DND-41 (cell line): ENCODE results near the gene SDSL.

Source experiments
- ATAC-seq: fragments of 200-7000 bp; cut with Tn5 transposase; 3 replicates; pipeline ENCODE4 v1.9.1; 2021; ENCODE audit warnings: low read depth; ENCODE audit not compliant: insufficient read depth
- DNase-seq: peaks from one replicate; pipeline ENCODE4 v3.0.0-alpha.2; 2020
- H2AFZ ChIP-seq: 2 replicates; pipeline ENCODE4 v1.6.0; 2012; ENCODE audit warnings: low read depth, low read length
- H3K27ac ChIP-seq: 2 replicates; pipeline ENCODE4 v1.5.1; 2012; ENCODE audit warnings: low read length, inconsistent platforms
- H3K27me3 ChIP-seq: fragments of 200-600 bp; sonication (generic); 2 replicates; pipeline ENCODE4 v1.6.0; 2012; ENCODE audit warnings: low read length, mild to moderate bottlenecking, inconsistent platforms; ENCODE audit not compliant: insufficient read depth, poor library complexity
- H3K36me3 ChIP-seq: 2 replicates; pipeline ENCODE4 v1.5.1; 2012; ENCODE audit warnings: low read length, inconsistent platforms; ENCODE audit not compliant: insufficient read depth
- H3K4me1 ChIP-seq: 2 replicates; pipeline ENCODE4 v1.5.1; 2012; ENCODE audit warnings: mild to moderate bottlenecking, low read length; ENCODE audit not compliant: insufficient read depth
- H3K4me2 ChIP-seq: 2 replicates; pipeline ENCODE4 v1.6.0; 2012; ENCODE audit warnings: mild to moderate bottlenecking, moderate library complexity, low read length, inconsistent platforms; ENCODE audit not compliant: insufficient read depth
- H3K4me3 ChIP-seq, 2 experiments: fragments of 200-600 bp in 1 of 2; shearing (Covaris generic) in 1 of 2; 2 replicates each; pipeline ENCODE4 v1.5.1; 2012 to 2016; ENCODE audit warnings: inconsistent platforms in 2 of 2, low read length in 2 of 2, mild to moderate bottlenecking in 2 of 2, low read depth in 1 of 2, moderate library complexity in 1 of 2
- H3K79me2 ChIP-seq: 2 replicates; pipeline ENCODE4 v1.6.0; 2012; ENCODE audit warnings: low read length, inconsistent platforms; ENCODE audit not compliant: insufficient read depth
- H3K9ac ChIP-seq: 2 replicates; pipeline ENCODE4 v1.6.0; 2012; ENCODE audit warnings: low read depth, mild to moderate bottlenecking, inconsistent platforms, low read length, moderate library complexity
- H3K9me3 ChIP-seq: 2 replicates; pipeline ENCODE4 v1.5.1; 2012; ENCODE audit warnings: low read length, moderate library complexity, mild to moderate bottlenecking, inconsistent platforms; ENCODE audit not compliant: insufficient read depth, severe bottlenecking
- H4K20me1 ChIP-seq: 2 replicates; pipeline ENCODE4 v1.6.0; 2012; ENCODE audit warnings: low read length; ENCODE audit not compliant: insufficient read depth
- EZH2 ChIP-seq: IDR thresholded peaks from 3 replicates; pipeline ENCODE4 v1.6.1; 2012; ENCODE audit warnings: borderline replicate concordance, low read depth, mild to moderate bottlenecking, moderate library complexity, low read length, inconsistent platforms; ENCODE audit not compliant: severe bottlenecking
- TF ChIP-seq, protein P1 (sequence below): IDR thresholded peaks from 2 replicates; pipeline ENCODE4 v1.5.1; 2012; ENCODE audit warnings: borderline replicate concordance, low read length, moderate library complexity, mild to moderate bottlenecking; ENCODE audit not compliant: poor library complexity, severe bottlenecking; ENCODE audit errors: extremely low read depth

SDSL gene

DNA sequence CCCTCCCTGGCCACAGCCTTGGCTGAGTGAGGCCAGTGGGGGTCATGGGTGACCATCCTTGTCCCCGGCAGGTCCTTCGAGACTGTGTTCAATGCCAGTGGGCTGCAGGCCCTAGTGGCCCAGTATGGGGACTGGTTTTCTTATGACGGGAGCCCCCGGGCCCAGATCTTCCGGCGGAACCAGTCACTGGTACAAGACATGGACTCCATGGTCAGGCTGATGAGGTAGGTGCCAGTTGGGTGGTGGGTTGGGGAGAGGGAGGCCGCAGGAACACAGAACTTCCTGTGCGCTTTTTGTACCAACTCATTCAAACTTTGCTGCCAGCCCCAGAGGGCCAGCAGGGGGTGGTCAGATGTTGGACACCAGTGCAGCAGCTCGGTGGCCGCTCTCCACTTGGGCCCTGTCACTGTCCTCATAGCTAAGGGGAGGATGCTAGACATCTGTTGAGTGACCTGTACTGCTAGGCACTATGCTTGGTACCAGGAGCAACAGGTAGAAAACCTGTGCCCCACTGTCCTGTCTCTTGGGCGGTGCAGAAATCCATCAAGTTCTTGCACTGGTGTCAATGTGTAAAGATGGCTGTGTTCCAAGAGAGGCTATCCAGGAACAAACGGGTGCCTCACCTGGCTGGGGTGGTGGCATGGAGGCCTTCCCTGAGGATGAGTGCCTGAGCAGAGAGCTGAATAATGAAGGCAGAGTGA lies 35.2 kb upstream of the SDSL start:
- H3K27me3 ChIP-seq, result no peaks in the 10 kb centered on the region
- no peak overlapping the region for H3K27ac ChIP-seq
- ATAC-seq, result no peak
- H3K9me3 ChIP-seq, result no peaks in the 10 kb centered on the region
- no peak overlapping the region for H3K4me2 ChIP-seq
- H3K36me3 ChIP-seq, result no peaks in the 10 kb centered on the region
- no peak overlapping the region for H3K4me3 ChIP-seq
- H4K20me1 ChIP-seq, result no peaks in the 10 kb centered on the region
- no peak overlapping the region for H2AFZ ChIP-seq
- TF ChIP-seq, protein P1, sequence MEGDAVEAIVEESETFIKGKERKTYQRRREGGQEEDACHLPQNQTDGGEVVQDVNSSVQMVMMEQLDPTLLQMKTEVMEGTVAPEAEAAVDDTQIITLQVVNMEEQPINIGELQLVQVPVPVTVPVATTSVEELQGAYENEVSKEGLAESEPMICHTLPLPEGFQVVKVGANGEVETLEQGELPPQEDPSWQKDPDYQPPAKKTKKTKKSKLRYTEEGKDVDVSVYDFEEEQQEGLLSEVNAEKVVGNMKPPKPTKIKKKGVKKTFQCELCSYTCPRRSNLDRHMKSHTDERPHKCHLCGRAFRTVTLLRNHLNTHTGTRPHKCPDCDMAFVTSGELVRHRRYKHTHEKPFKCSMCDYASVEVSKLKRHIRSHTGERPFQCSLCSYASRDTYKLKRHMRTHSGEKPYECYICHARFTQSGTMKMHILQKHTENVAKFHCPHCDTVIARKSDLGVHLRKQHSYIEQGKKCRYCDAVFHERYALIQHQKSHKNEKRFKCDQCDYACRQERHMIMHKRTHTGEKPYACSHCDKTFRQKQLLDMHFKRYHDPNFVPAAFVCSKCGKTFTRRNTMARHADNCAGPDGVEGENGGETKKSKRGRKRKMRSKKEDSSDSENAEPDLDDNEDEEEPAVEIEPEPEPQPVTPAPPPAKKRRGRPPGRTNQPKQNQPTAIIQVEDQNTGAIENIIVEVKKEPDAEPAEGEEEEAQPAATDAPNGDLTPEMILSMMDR, result no peak
- no peak for TF ChIP-seq EZH2
- no peak for DNase-seq
- no peaks in the 10 kb centered on the region for H3K4me1 ChIP-seq
- H3K9ac ChIP-seq, result no peak overlapping the region
- no peaks in the 10 kb centered on the region for H3K79me2 ChIP-seq

DNA sequence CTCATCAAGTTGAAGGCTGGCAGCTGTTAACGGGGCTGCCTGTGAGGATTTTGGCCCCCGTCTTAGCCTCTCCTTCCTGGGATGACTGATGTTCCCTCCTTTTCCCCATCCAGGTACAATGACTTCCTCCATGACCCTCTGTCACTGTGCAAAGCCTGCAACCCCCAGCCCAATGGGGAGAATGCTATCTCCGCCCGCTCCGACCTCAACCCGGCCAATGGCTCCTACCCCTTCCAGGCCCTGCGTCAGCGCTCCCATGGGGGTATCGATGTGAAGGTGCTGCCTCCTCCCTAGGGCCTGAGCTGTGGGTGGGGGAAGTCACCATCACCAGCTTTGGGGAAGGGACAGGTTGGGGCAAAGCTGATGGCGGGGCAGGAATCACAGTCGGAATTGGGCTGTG lies 34.5 kb upstream of the SDSL start:
- ATAC-seq (no peak), DNase-seq (no peak)
- TF ChIP-seq, protein P1, result no peak
- TF ChIP-seq EZH2, result no peak
- Histone ChIP-seq H3K9me3 (no peaks in the 10 kb centered on the region), H3K9ac (no peak overlapping the region), H4K20me1 (no peaks in the 10 kb centered on the region), H3K4me2 (no peak overlapping the region), H3K4me1 (no peaks in the 10 kb centered on the region), H3K36me3 (no peaks in the 10 kb centered on the region), H2AFZ (no peak overlapping the region), H3K4me3 (no peak overlapping the region), H3K27ac (no peak overlapping the region), H3K79me2 (no peaks in the 10 kb centered on the region), H3K27me3 (no peaks in the 10 kb centered on the region)

DNA sequence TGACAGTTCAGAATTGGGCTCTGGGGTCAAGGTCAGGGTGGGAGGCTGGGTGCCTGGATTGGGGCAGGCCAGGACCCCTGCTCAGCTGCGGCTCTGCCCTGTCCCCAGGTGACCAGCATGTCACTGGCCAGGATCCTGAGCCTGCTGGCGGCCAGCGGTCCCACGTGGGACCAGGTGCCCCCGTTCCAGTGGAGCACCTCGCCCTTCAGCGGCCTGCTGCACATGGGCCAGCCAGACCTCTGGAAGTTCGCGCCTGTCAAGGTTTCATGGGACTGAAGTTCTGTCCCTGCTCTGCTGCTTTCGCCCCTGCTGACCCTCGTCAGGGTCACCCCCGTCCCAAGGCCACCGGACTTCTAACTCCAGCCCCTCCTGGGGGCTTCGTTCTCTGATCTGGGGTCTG lies 33.8 kb upstream of the SDSL start:
- H3K9ac ChIP-seq, result no peak overlapping the region
- H3K27ac ChIP-seq, result no peak overlapping the region
- H4K20me1 ChIP-seq, result no peaks in the 10 kb centered on the region
- no peaks in the 10 kb centered on the region for H3K36me3 ChIP-seq
- DNase-seq (no peak), ATAC-seq (no peak)
- no peak overlapping the region for H3K4me3 ChIP-seq
- no peaks in the 10 kb centered on the region for H3K27me3 ChIP-seq
- no peaks in the 10 kb centered on the region for H3K4me1 ChIP-seq
- H3K9me3 ChIP-seq, result no peaks in the 10 kb centered on the region
- H3K4me2 ChIP-seq, result no peak overlapping the region
- no peaks in the 10 kb centered on the region for H3K79me2 ChIP-seq
- no peak overlapping the region for H2AFZ ChIP-seq
- no peak for TF ChIP-seq EZH2
- TF ChIP-seq, protein P1, result no peak
